H1 (cell line): ENCODE data around the gene CLTCL1. TPM values are rescaled to one million over a fixed set of nuclear protein-coding genes. Genes with fewer than 3 reads are reported as not detected.
A peak's percentile ranks its signal among the peaks of the same experiment; 100 is the strongest.

ENCODE experiments used
- BACH1 ChIP-seq: IDR thresholded peaks from 2 replicates; pipeline ENCODE4 v1.6.1; 2012; ENCODE audit warnings: low read length, improper control_type of control experiment
- BRCA1 ChIP-seq: IDR thresholded peaks from 2 replicates; pipeline ENCODE4 v1.6.1; 2012; ENCODE audit warnings: low read depth, low read length, improper control_type of control experiment
- CBX8 ChIP-seq: fragments of 300-800, 300-1000 bp; sonication (generic); IDR thresholded peaks from 2 replicates; pipeline ENCODE4 v1.7.1; 2016; ENCODE audit warnings: low read depth, low read length, borderline replicate concordance
- CHD1 ChIP-seq: IDR thresholded peaks from 2 replicates; pipeline ENCODE4 v1.6.1; 2012; ENCODE audit warnings: low read depth, low read length, improper control_type of control experiment
- CHD2 ChIP-seq: IDR thresholded peaks from 2 replicates; pipeline ENCODE4 v1.6.1; 2012; ENCODE audit warnings: low read length, improper control_type of control experiment
- EP300 ChIP-seq, 2 experiments: IDR thresholded peaks; 1 replicate in 1 of 2; 2 replicates in 1 of 2; pipeline ENCODE4 v1.6.1; 2011 to 2012; ENCODE audit warnings: low read depth in 2 of 2, low read length in 2 of 2, mild to moderate bottlenecking in 2 of 2, borderline replicate concordance in 1 of 2, inconsistent platforms in 1 of 2, moderate library complexity in 1 of 2
- EZH2 ChIP-seq: fragments of 200-600 bp; sonication (generic); IDR thresholded peaks from 2 replicates; pipeline ENCODE4 v1.7.1; 2012; ENCODE audit warnings: low read depth, mild to moderate bottlenecking, moderate library complexity, low read length, inconsistent platforms; ENCODE audit not compliant: severe bottlenecking
- HDAC2 ChIP-seq, 2 experiments: fragments of 300-600 bp in 1 of 2; sonication (generic) in 1 of 2; IDR thresholded peaks; 2 replicates each; pipeline ENCODE4 v1.6.1; 2011 to 2012; ENCODE audit warnings: low read depth in 2 of 2, low read length in 2 of 2, mild to moderate bottlenecking in 2 of 2, moderate library complexity in 2 of 2, borderline replicate concordance in 1 of 2, inconsistent platforms in 1 of 2
- KDM4A ChIP-seq: IDR thresholded peaks from one replicate; pipeline ENCODE4 v1.7.1; 2012; ENCODE audit warnings: low read depth, mild to moderate bottlenecking, moderate library complexity, low read length, inconsistent platforms; ENCODE audit not compliant: severe bottlenecking
- MAFK ChIP-seq: IDR thresholded peaks from 2 replicates; pipeline ENCODE4 v1.6.1; 2012; ENCODE audit warnings: low read depth, mild to moderate bottlenecking, improper control_type of control experiment, low read length
- NANOG ChIP-seq: IDR thresholded peaks from 2 replicates; pipeline ENCODE4 v1.6.1; 2011; ENCODE audit warnings: low read length, low read depth, mild to moderate bottlenecking, inconsistent platforms; ENCODE audit not compliant: insufficient read depth, poor library complexity, severe bottlenecking
- POLR2A ChIP-seq, 2 experiments: IDR thresholded peaks; 1 replicate in 1 of 2; 2 replicates in 1 of 2; pipeline ENCODE4 v1.6.1; 2011; ENCODE audit warnings: low read depth in 2 of 2, low read length in 2 of 2, mild to moderate bottlenecking in 2 of 2; ENCODE audit errors: control extremely low read depth in 1 of 2
- POLR2AphosphoS5 ChIP-seq: IDR thresholded peaks from 2 replicates; pipeline ENCODE4 v1.6.1; 2011; ENCODE audit warnings: low read depth, low read length
- RAD21 ChIP-seq, 2 experiments: IDR thresholded peaks in 1 of 2; conservative IDR thresholded peaks in 1 of 2; 2 replicates each; pipeline ENCODE4 v1.6.1; 2011; ENCODE audit warnings: low read depth in 2 of 2, low read length in 2 of 2, improper control_type of control experiment in 1 of 2, inconsistent platforms in 1 of 2, mild to moderate bottlenecking in 1 of 2, moderate library complexity in 1 of 2
- RFX5 ChIP-seq: IDR thresholded peaks from 2 replicates; pipeline ENCODE4 v1.6.1; 2011; ENCODE audit warnings: low read depth, low read length, improper control_type of control experiment, borderline replicate concordance
- RNF2 ChIP-seq: fragments of 200-900, 300-1000 bp; sonication (generic); IDR thresholded peaks from 2 replicates; pipeline ENCODE4 v1.7.1; 2016; ENCODE audit warnings: borderline replicate concordance, low read depth, mild to moderate bottlenecking, antibody characterized with exemption, low read length; ENCODE audit not compliant: poor library complexity, severe bottlenecking; ENCODE audit errors: missing control alignments
- SIN3A ChIP-seq, 2 experiments: IDR thresholded peaks in 1 of 2; conservative IDR thresholded peaks in 1 of 2; 2 replicates each; pipeline ENCODE4 v1.6.1; 2011 to 2012; ENCODE audit warnings: low read length in 2 of 2, improper control_type of control experiment in 1 of 2, low read depth in 1 of 2, mild to moderate bottlenecking in 1 of 2
- SIRT6 ChIP-seq: IDR thresholded peaks from one replicate; pipeline ENCODE4 v1.7.1; 2012; ENCODE audit warnings: low read length, inconsistent platforms
- SP2 ChIP-seq: IDR thresholded peaks from 2 replicates; pipeline ENCODE4 v1.6.1; 2012; ENCODE audit warnings: mild to moderate bottlenecking, low read length, inconsistent platforms
- SRF ChIP-seq: IDR thresholded peaks from 2 replicates; pipeline ENCODE4 v1.6.1; 2011; ENCODE audit warnings: mild to moderate bottlenecking, low read depth, low read length, moderate library complexity
- SUZ12 ChIP-seq: fragments of 200-600 bp; sonication (generic); IDR thresholded peaks from 2 replicates; pipeline ENCODE4 v1.6.1; 2012; ENCODE audit warnings: mild to moderate bottlenecking, inconsistent platforms, low read length, moderate library complexity, mixed read lengths
- TAF7 ChIP-seq: optimal IDR thresholded peaks from 2 replicates; pipeline ENCODE3; 2011; ENCODE audit warnings: low read depth, mild to moderate bottlenecking, inconsistent platforms, low read length, moderate library complexity, borderline replicate concordance
- TEAD4 ChIP-seq: IDR thresholded peaks from 2 replicates; pipeline ENCODE4 v1.6.1; 2012; ENCODE audit warnings: low read depth, low read length, inconsistent platforms, mixed read lengths
- polyA plus RNA-seq, 7 experiments: library from polyadenylated mRNA; depleted of rRNA in 3 of 7; stranded (reverse) in 5 of 7; unstranded in 2 of 7; fragments of >200 nt in 5 of 7; fragments of 200-250 nt in 2 of 7; gene quantifications; 1 replicate in 5 of 7; 2 replicates in 1 of 7; 4 replicates in 1 of 7; pipeline versions ENCODE4 v1.2.1 to v1.2.3, GENCODE V29; 2011 to 2013; ENCODE audit warnings: missing spikeins in 2 of 7, mixed read lengths in 2 of 7
- total RNA-seq: library from RNA; stranded (reverse); fragmentation: NEBNext Ultra II Directional; extraction: Animal tissue kit (Norgen Biotek cat#: 25700); gene quantifications from 2 replicates; pipeline ENCODE4 v1.2.1, GENCODE V29; 2021
- TF ChIP-seq, protein P1 (sequence below): IDR thresholded peaks from 2 replicates; pipeline ENCODE4 v1.6.1; 2012; ENCODE audit warnings: inconsistent platforms

Gene CLTCL1
- total and polyA plus RNA-seq, 2 of the 8 experiments (the other 6 are each of a cell fraction or from before 2014, with no cell fraction given) = 12.4 to 17.0 TPM

DNA sequence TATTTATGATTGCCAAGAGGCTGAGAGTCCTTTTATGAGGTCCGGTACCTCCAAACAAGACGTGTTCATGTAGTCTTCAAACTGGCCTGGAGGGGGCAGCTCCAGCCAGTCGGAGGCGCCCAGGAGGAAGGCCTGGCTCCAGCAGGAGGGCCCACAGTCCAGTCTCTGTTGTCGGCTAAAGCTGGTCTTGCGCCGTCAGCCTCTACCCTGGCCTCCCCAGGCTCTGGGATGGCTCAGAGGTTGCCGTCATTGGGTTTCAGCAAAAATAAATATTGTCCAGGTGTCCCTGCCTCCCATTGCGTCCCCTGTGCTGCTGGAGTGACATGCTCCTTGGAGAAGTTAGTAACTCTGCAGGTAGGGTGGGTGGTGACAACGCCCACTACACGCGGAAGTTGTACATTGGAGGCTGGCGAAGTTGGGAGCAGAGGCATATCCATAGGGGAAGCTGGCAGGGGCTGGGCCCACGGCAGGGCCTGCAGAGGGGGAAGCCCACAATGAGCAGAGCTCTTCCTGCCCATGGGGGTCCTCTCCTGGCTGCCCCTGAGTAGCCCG, 111.9 kb downstream of the CLTCL1 start (continued):
- TF ChIP-seq SIRT6 = no peak
- no peak for TF ChIP-seq POLR2AphosphoS5
- no peak for TF ChIP-seq EZH2
- TF ChIP-seq POLR2A (IDR thresholded peaks at IDR 0.05; ENCODE audit: control extremely low read depth in 1 of 2, low read depth in 2 of 2, low read length in 2 of 2) = no peak
- no peak for TF ChIP-seq SUZ12
- TF ChIP-seq RFX5 = no peak
- TF ChIP-seq SP2 = no peak
- 0 out of 4 replicates have a peak, but pooled peaks of 1 of the 2 experiments have one; percentile 58 for TF ChIP-seq SIN3A (conservative IDR thresholded peaks at IDR 0.05 in 1 of 2, IDR thresholded peaks at IDR 0.05 in 1 of 2; ENCODE audit: low read depth in 1 of 2, low read length in 2 of 2)
- no peak for TF ChIP-seq CHD2
- TF ChIP-seq RAD21 (IDR thresholded peaks at IDR 0.05 in 1 of 2, conservative IDR thresholded peaks at IDR 0.05 in 1 of 2; ENCODE audit: low read depth in 2 of 2, low read length in 2 of 2) = peak; percentile 84 to 89
- no peak for TF ChIP-seq KDM4A
- TF ChIP-seq TAF7 = no peak
- TF ChIP-seq HDAC2 (IDR thresholded peaks at IDR 0.05; ENCODE audit: borderline replicate concordance in 1 of 2, low read depth in 2 of 2, low read length in 2 of 2) = peak in 1 of 2 experiments; percentile 62; a peak in 1 of 4 replicates
- no peak for TF ChIP-seq BRCA1
- no peak for TF ChIP-seq TEAD4
- TF ChIP-seq BACH1 = no peak
- TF ChIP-seq EP300 (IDR thresholded peaks at IDR 0.05; ENCODE audit: borderline replicate concordance in 1 of 2, low read depth in 2 of 2, low read length in 2 of 2) = no peak
- TF ChIP-seq RNF2 = no peak
- no peak for TF ChIP-seq SRF
- TF ChIP-seq NANOG = no peak
- TF ChIP-seq MAFK = no peak
- TF ChIP-seq CHD1 = no peak
- TF ChIP-seq, protein P1, sequence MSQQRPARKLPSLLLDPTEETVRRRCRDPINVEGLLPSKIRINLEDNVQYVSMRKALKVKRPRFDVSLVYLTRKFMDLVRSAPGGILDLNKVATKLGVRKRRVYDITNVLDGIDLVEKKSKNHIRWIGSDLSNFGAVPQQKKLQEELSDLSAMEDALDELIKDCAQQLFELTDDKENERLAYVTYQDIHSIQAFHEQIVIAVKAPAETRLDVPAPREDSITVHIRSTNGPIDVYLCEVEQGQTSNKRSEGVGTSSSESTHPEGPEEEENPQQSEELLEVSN = no peak
- TF ChIP-seq CBX8 = no peak
